Osteocyte (in vitro differentiated cells): ENCODE measurements around the gene MRPL32. TPM values are rescaled to one million over a fixed set of nuclear protein-coding genes. Genes with fewer than 3 reads are reported as not detected.
A peak's percentile ranks its signal among the peaks of the same experiment; 100 is the strongest.

Experiments used
- DNase-seq: peaks from one replicate; pipeline ENCODE4 v3.0.0; 2021; ENCODE audit warnings: mixed read lengths; ENCODE audit not compliant: unreplicated experiment; ENCODE audit errors: extremely low spot score
- H3K27ac Mint-ChIP-seq: one replicate; pipeline ENCODE4 v1.8.0; 2021; ENCODE audit warnings: mild to moderate bottlenecking, mixed read lengths; ENCODE audit not compliant: unreplicated experiment
- H3K27me3 Mint-ChIP-seq: one replicate; pipeline ENCODE4 v1.8.0; 2021; ENCODE audit warnings: mixed read lengths; ENCODE audit not compliant: unreplicated experiment
- H3K36me3 Mint-ChIP-seq: one replicate; pipeline ENCODE4 v1.8.0; 2021; ENCODE audit warnings: mixed read lengths; ENCODE audit not compliant: unreplicated experiment
- H3K4me1 Mint-ChIP-seq: one replicate; pipeline ENCODE4 v1.8.0; 2021; ENCODE audit warnings: mixed read lengths; ENCODE audit not compliant: unreplicated experiment
- H3K4me3 Mint-ChIP-seq: one replicate; pipeline ENCODE4 v1.8.0; 2021; ENCODE audit warnings: mild to moderate bottlenecking, moderate library complexity, mixed read lengths; ENCODE audit not compliant: unreplicated experiment
- H3K9me3 Mint-ChIP-seq: one replicate; pipeline ENCODE4 v1.8.0; 2021; ENCODE audit warnings: mixed read lengths; ENCODE audit not compliant: unreplicated experiment
- CTCF ChIP-seq: fragments of 200-600 bp; sonication (generic); IDR thresholded peaks from 2 replicates; pipeline ENCODE4 v1.5.0; 2021; ENCODE audit warnings: antibody characterized with exemption, mild to moderate bottlenecking, moderate library complexity
- total RNA-seq: library from RNA; stranded (reverse); gene quantifications from 2 replicates; pipeline ENCODE4 v1.2.1, GENCODE V29; 2021

MRPL32 gene
- total RNA-seq, 1 donor from 2014 or later, result 49.0 TPM

- H3K36me3 Mint-ChIP-seq, result no peaks in the 10 kb centered on the region
- H3K4me3 Mint-ChIP-seq, result no peak overlapping the region
- H3K27ac Mint-ChIP-seq, result no peak overlapping the region
- H3K27me3 Mint-ChIP-seq, result peaks cover 46% of the 10 kb centered on the region
- H3K9me3 Mint-ChIP-seq, result no peaks in the 10 kb centered on the region
- no peak for TF ChIP-seq CTCF
- H3K4me1 Mint-ChIP-seq, result no peaks in the 10 kb centered on the region
- no peak for DNase-seq
Observed at GRCh38 chr7:42964293-42964692, 32.1 kb downstream of the MRPL32 start.

GRCh38 chr7:42964849-42965805, 33.0 kb downstream of the MRPL32 start:
- Mint-ChIP-seq H3K9me3 (no peaks in the 10 kb centered on the region), H3K27ac (no peak overlapping the region), H3K27me3 (peaks cover 39% of the 10 kb centered on the region), H3K4me3 (no peak overlapping the region), H3K36me3 (no peaks in the 10 kb centered on the region), H3K4me1 (no peaks in the 10 kb centered on the region)
- DNase-seq, result no peak
- no peak for TF ChIP-seq CTCF

GRCh38 chr7:42967391-42967790, 35.2 kb downstream of the MRPL32 start:
- H3K9me3 Mint-ChIP-seq, result no peaks in the 10 kb centered on the region
- no peak for DNase-seq
- peaks cover 6% of the 10 kb centered on the region for H3K4me1 Mint-ChIP-seq
- H3K36me3 Mint-ChIP-seq, result no peaks in the 10 kb centered on the region
- no peak overlapping the region for H3K4me3 Mint-ChIP-seq
- H3K27ac Mint-ChIP-seq, result no peak overlapping the region
- TF ChIP-seq CTCF, result no peak
- peaks cover 24% of the 10 kb centered on the region for H3K27me3 Mint-ChIP-seq

- H3K4me1 Mint-ChIP-seq, result peaks cover 21% of the 10 kb centered on the region
- H3K36me3 Mint-ChIP-seq, result no peaks in the 10 kb centered on the region
- H3K9me3 Mint-ChIP-seq, result no peaks in the 10 kb centered on the region
- H3K4me3 Mint-ChIP-seq, result peak overlapping the region; percentile 27
- TF ChIP-seq CTCF, result no peak
- peak; percentile 89 for DNase-seq
- H3K27ac Mint-ChIP-seq, result peak overlapping the region; percentile 86
- H3K27me3 Mint-ChIP-seq, result peaks cover 2% of the 10 kb centered on the region
Observed at GRCh38 chr7:42972699-42973500, 40.7 kb downstream of the MRPL32 start.

DNA sequence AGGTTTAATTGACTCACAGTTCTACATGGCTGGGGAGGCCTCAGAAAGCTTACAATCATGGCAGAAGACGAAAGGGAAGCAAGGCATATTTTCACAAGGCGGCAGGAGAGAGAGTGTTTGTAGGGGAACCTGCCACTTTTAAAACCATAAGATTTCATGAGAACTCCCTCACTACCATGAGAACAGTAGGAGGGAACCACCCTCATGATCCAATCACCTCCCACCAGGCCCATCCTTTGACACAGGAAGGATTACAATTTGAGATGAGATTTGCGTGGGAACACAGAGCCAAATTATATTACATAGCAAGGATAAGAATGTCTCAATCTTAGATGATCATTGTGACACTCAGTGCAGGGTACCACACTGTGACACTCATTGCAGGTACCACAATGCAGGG, 44.2 kb downstream of the MRPL32 start:
- no peaks in the 10 kb centered on the region for H3K36me3 Mint-ChIP-seq
- H3K9me3 Mint-ChIP-seq, result no peaks in the 10 kb centered on the region
- H3K4me1 Mint-ChIP-seq, result peaks cover 21% of the 10 kb centered on the region
- H3K27ac Mint-ChIP-seq, result no peak overlapping the region
- no peak for TF ChIP-seq CTCF
- peaks cover 13% of the 10 kb centered on the region for H3K27me3 Mint-ChIP-seq
- no peak for DNase-seq
- no peak overlapping the region for H3K4me3 Mint-ChIP-seq
